Endothelial cell of umbilical vein (primary cell): ENCODE measurements around the gene AGGF1. TPM values are rescaled to one million over a fixed set of nuclear protein-coding genes. Genes with fewer than 3 reads are reported as not detected.

Source experiments
- BruUV-seq: library from RNA; stranded (reverse); fragments of 400-500 nt; replicated peaks from 2 replicates; lab custom pipeline; 2021; lab: Mats Ljungman, UMichigan
- CTCF ChIA-PET: fragments of 300-600, 350-600 bp; sonication (Branson Sonifier 250); formaldehyde crosslinking; loops from one replicate; lab custom pipeline; 2021; ENCODE audit warnings: antibody characterized with exemption, inconsistent platforms; lab: Charles Lee
- POLR2A ChIA-PET: fragments of 300-600, 350-600 bp; sonication (Branson Sonifier 250); formaldehyde crosslinking; loops from one replicate; lab custom pipeline; 2021; ENCODE audit warnings: antibody characterized with exemption, inconsistent platforms; lab: Charles Lee
- DNase-seq: peaks from one replicate; pipeline ENCODE4 v3.0.0-alpha.2; 2011; ENCODE audit warnings: low read depth, low spot score
- FAIRE-seq: peaks from 2 replicates; lab custom pipeline; 2011; peaks lifted over from hg19 to GRCh38; lab: Jason Lieb, UNC
- H2AFZ ChIP-seq: 2 replicates; pipeline ENCODE4 v1.6.0; 2012; ENCODE audit warnings: low read depth, low read length, control low read depth, inconsistent platforms
- H3K27ac ChIP-seq: 2 replicates; pipeline ENCODE4 v1.5.1; 2011; ENCODE audit warnings: low read depth, mild to moderate bottlenecking, control low read depth, low read length, moderate library complexity; ENCODE audit not compliant: insufficient read depth
- H3K27me3 ChIP-seq, 2 experiments: 2 replicates each; pipeline versions ENCODE4 v1.6.0 to v1.6.1; 2011; ENCODE audit warnings: low read length in 2 of 2, mixed read lengths in 1 of 2; ENCODE audit not compliant: control insufficient read depth in 2 of 2, insufficient read depth in 2 of 2
- H3K36me3 ChIP-seq, 2 experiments: 2 replicates in 1 of 2; 3 replicates in 1 of 2; pipeline ENCODE4 v1.5.1; 2011; ENCODE audit warnings: low read length in 2 of 2, mild to moderate bottlenecking in 1 of 2, moderate library complexity in 1 of 2; ENCODE audit not compliant: control insufficient read depth in 2 of 2, insufficient read depth in 2 of 2; ENCODE audit errors: extremely low read depth in 1 of 2
- H3K4me1 ChIP-seq: 3 replicates; pipeline ENCODE4 v1.5.1; 2011; ENCODE audit warnings: mild to moderate bottlenecking, low read length; ENCODE audit not compliant: control insufficient read depth, insufficient read depth; ENCODE audit errors: extremely low read depth
- H3K4me2 ChIP-seq: 2 replicates; pipeline ENCODE4 v1.6.1; 2011; ENCODE audit warnings: low read length, control low read depth, mixed read lengths; ENCODE audit not compliant: insufficient read depth
- H3K4me3 ChIP-seq, 3 experiments: fragments of 200-600 bp in 1 of 3; sonication (generic), shearing (Covaris generic) in 1 of 3; replicated peaks in 1 of 3; 2 replicates each; pipeline ENCODE4 v1.5.1; 2011 to 2016; ENCODE audit warnings: control low read depth in 3 of 3, low read length in 3 of 3, mild to moderate bottlenecking in 2 of 3, inconsistent platforms in 1 of 3, low read depth in 1 of 3, moderate library complexity in 1 of 3; ENCODE audit not compliant: insufficient read depth in 1 of 3
- H3K79me2 ChIP-seq: 2 replicates; pipeline ENCODE4 v1.6.0; 2012; ENCODE audit warnings: low read length, inconsistent platforms; ENCODE audit not compliant: control insufficient read depth, insufficient read depth
- H3K9ac ChIP-seq: replicated peaks from 2 replicates; pipeline ENCODE3; 2011; ENCODE audit warnings: low read length, control low read depth; ENCODE audit not compliant: insufficient read depth; ENCODE audit errors: extremely low read depth
- H3K9me1 ChIP-seq: replicated peaks from 3 replicates; pipeline ENCODE4 v1.6.0; 2011; ENCODE audit warnings: mild to moderate bottlenecking, low read length; ENCODE audit not compliant: control insufficient read depth, insufficient read depth; ENCODE audit errors: extremely low read depth
- H3K9me3 ChIP-seq: replicated peaks from 2 replicates; pipeline ENCODE4 v1.5.1; 2012; ENCODE audit warnings: low read length, inconsistent platforms; ENCODE audit not compliant: control insufficient read depth, insufficient read depth
- H4K20me1 ChIP-seq: replicated peaks from 2 replicates; pipeline ENCODE3; 2011; ENCODE audit warnings: mild to moderate bottlenecking, low read length; ENCODE audit not compliant: control insufficient read depth, insufficient read depth; ENCODE audit errors: extremely low read depth
- EZH2 ChIP-seq: IDR thresholded peaks from 2 replicates; pipeline ENCODE4 v1.6.1; 2012; ENCODE audit warnings: borderline replicate concordance, low read depth, mild to moderate bottlenecking, moderate library complexity, low read length, inconsistent platforms; ENCODE audit not compliant: severe bottlenecking
- GATA2 ChIP-seq: IDR thresholded peaks from 2 replicates; pipeline ENCODE4 v1.7.0; 2011; ENCODE audit warnings: low read depth, mild to moderate bottlenecking, moderate library complexity, mixed read lengths, low read length; ENCODE audit not compliant: insufficient read length, insufficient read depth
- JUN ChIP-seq: IDR thresholded peaks from 2 replicates; pipeline ENCODE4 v1.6.1; 2011; ENCODE audit warnings: borderline replicate concordance, low read depth; ENCODE audit not compliant: insufficient read length, insufficient read depth
- POLR2AphosphoS5 ChIP-seq: IDR thresholded peaks from 2 replicates; pipeline ENCODE4 v1.6.1; 2012; ENCODE audit warnings: low read depth, mild to moderate bottlenecking, control low read depth, low read length, moderate library complexity; ENCODE audit not compliant: insufficient read depth
- dilution Hi-C: fragments of 300-500 bp; cut with MboI; formaldehyde crosslinking; loops from one replicate; pipeline ENCODE4 v1.15.0; 2019; ENCODE audit warnings: low sequenced_read_pairs; ENCODE audit not compliant: extremely low pct_ligation_motif_present
- intact Hi-C: fragments of 100-400 bp; cut with micrococcal nuclease; formaldehyde crosslinking; loops from one replicate; pipeline ENCODE4 v1.10.0; 2022
- polyA plus RNA-seq, 4 experiments: library from polyadenylated mRNA; depleted of rRNA in 3 of 4; stranded (reverse) in 3 of 4; unstranded in 1 of 4; fragments of >200 nt; gene quantifications; 2 replicates each; pipeline versions ENCODE4 v1.2.1 to v1.2.3, GENCODE V29; 2011 to 2012; ENCODE audit warnings: missing spikeins in 1 of 4
- total RNA-seq: library from RNA; stranded (reverse); gene quantifications from 2 replicates; pipeline ENCODE4 v1.2.3, GENCODE V29; 2021
- TF ChIP-seq, protein P1 (sequence below), 2 donors: IDR thresholded peaks; 1 replicate in 1 of 2; 2 replicates in 1 of 2; pipeline ENCODE4 v1.5.1; 2011; ENCODE audit warnings: low read length in 2 of 2, mild to moderate bottlenecking in 2 of 2, moderate library complexity in 2 of 2, control low read depth in 1 of 2, inconsistent platforms in 1 of 2, low read depth in 1 of 2; ENCODE audit not compliant: insufficient read depth in 1 of 2; ENCODE audit errors: extremely low read depth in 1 of 2
- TF ChIP-seq, protein P2 (sequence below): IDR thresholded peaks from 2 replicates; pipeline ENCODE4 v1.6.1; 2011; ENCODE audit not compliant: insufficient read depth, insufficient read length

AGGF1 gene
- total and polyA plus RNA-seq, 2 donors (not counting 3 experiments of a cell fraction or from before 2014, with no cell fraction given): 6.7 to 19.9 TPM

DNA sequence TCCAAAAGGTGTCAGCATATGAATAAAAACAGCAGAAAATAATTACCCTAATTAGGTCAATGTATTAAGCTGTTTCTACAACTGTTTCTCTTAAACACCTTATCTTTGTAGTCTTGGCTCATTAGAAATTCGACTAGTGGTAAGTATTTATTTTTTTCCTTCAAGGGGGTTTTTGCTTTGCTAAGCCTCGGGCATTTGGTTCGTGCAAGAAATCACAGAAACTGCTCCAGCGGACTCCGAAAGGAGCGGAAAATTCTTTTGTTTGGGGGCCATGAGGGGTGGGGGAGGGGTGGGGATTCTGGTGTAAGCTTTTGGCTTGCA lies 56.1 kb downstream of the AGGF1 start:
- dilution Hi-C loops: no loop called here
- Histone ChIP-seq H3K27me3 (no peaks in the 10 kb centered on the region), H3K4me2 (peak overlapping the region; percentile 79), H3K9me1 (no peaks in the 10 kb centered on the region), H3K9ac (peak overlapping the region; percentile 89), H3K4me1 (peaks cover 16% of the 10 kb centered on the region), H3K27ac (peak overlapping the region; percentile 82), H2AFZ (peak overlapping the region; percentile 94), H3K4me3 (peak overlapping the region; percentile 58 to 86 (median 76)), H4K20me1 (no peaks in the 10 kb centered on the region), H3K79me2 (no peaks in the 10 kb centered on the region), H3K36me3 (no peaks in the 10 kb centered on the region), H3K9me3 (no peaks in the 10 kb centered on the region)
- TF ChIP-seq, protein P1, sequence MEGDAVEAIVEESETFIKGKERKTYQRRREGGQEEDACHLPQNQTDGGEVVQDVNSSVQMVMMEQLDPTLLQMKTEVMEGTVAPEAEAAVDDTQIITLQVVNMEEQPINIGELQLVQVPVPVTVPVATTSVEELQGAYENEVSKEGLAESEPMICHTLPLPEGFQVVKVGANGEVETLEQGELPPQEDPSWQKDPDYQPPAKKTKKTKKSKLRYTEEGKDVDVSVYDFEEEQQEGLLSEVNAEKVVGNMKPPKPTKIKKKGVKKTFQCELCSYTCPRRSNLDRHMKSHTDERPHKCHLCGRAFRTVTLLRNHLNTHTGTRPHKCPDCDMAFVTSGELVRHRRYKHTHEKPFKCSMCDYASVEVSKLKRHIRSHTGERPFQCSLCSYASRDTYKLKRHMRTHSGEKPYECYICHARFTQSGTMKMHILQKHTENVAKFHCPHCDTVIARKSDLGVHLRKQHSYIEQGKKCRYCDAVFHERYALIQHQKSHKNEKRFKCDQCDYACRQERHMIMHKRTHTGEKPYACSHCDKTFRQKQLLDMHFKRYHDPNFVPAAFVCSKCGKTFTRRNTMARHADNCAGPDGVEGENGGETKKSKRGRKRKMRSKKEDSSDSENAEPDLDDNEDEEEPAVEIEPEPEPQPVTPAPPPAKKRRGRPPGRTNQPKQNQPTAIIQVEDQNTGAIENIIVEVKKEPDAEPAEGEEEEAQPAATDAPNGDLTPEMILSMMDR (IDR thresholded peaks at IDR 0.05; ENCODE audit: extremely low read depth in 1 of 2, insufficient read depth in 1 of 2, low read depth in 1 of 2, low read length in 2 of 2): no peak
- TF ChIP-seq, protein P2, sequence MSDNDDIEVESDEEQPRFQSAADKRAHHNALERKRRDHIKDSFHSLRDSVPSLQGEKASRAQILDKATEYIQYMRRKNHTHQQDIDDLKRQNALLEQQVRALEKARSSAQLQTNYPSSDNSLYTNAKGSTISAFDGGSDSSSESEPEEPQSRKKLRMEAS: no peak
- no peak for TF ChIP-seq EZH2
- TF ChIP-seq GATA2: no peak
- no peak for TF ChIP-seq POLR2AphosphoS5
- no peak for TF ChIP-seq JUN
- peak; percentile 72 for FAIRE-seq
- POLR2A ChIA-PET: interaction anchor here (0.6 to 1.0 kb wide), 2 partner anchors 10 to 378 kb away, joined by 3 to 4 read pairs; no protein-coding TSS in a partner anchor
- no TSS peak for BruUV-seq
- CTCF ChIA-PET: interaction anchor here (1.0 to 3.5 kb wide), 5 partner anchors 9 to 296 kb away, joined by 3 to 82 read pairs (median 3); no protein-coding TSS in a partner anchor
- intact Hi-C loops: loop anchor here (1.0 to 5.0 kb wide), 5 partner anchors 9 to 406 kb away; partner anchors contain the start of gene WDR41
- no peak for DNase-seq
